WTC11 (cell line): ENCODE measurements around the gene MAEA. TPM values are rescaled to one million over a fixed set of nuclear protein-coding genes. Genes with fewer than 3 reads are reported as not detected.

Experiments used
- IRF2 ChIP-seq: sonication (generic); formaldehyde crosslinking; IDR thresholded peaks from 2 replicates; pipeline ENCODE4 v1.8.0; 2022; ENCODE audit warnings: low read depth, missing genetic modification reagents, borderline replicate concordance
- JAZF1 ChIP-seq: fragments of 250-450 bp; sonication (Bioruptor Pico); IDR thresholded peaks from 2 replicates; pipeline ENCODE4 v1.9.0; 2021; ENCODE audit warnings: moderate library complexity, mild to moderate bottlenecking, inconsistent platforms
- NR3C1 ChIP-seq: sonication (generic); formaldehyde crosslinking; conservative IDR thresholded peaks from 2 replicates; pipeline ENCODE4 v1.8.1; 2023; ENCODE audit warnings: low read depth, mild to moderate bottlenecking, missing genetic modification reagents
- RORB ChIP-seq: fragments of 250-450 bp; sonication (Bioruptor Pico); IDR thresholded peaks from 2 replicates; pipeline ENCODE4 v1.9.0; 2021; ENCODE audit warnings: mild to moderate bottlenecking
- SMAD3 ChIP-seq: sonication (generic); formaldehyde crosslinking; IDR thresholded peaks from 2 replicates; pipeline ENCODE4 v1.8.0; 2022; ENCODE audit warnings: missing genetic modification reagents, mild to moderate bottlenecking, borderline replicate concordance
- SOX15 ChIP-seq: fragments of 250-450 bp; sonication (Bioruptor Pico); IDR thresholded peaks from 2 replicates; pipeline ENCODE4 v1.9.0; 2021; ENCODE audit warnings: mild to moderate bottlenecking
- ZNF121 ChIP-seq: sonication (generic); formaldehyde crosslinking; IDR thresholded peaks from 2 replicates; pipeline ENCODE4 v1.8.0; 2023; ENCODE audit warnings: missing genetic modification reagents
- ZNF219 ChIP-seq: sonication (generic); formaldehyde crosslinking; IDR thresholded peaks from 2 replicates; pipeline ENCODE4 v1.8.0; 2023; ENCODE audit warnings: missing genetic modification reagents, mild to moderate bottlenecking, borderline replicate concordance
- ZNF232 ChIP-seq: sonication (generic); formaldehyde crosslinking; IDR thresholded peaks from 2 replicates; pipeline ENCODE4 v1.8.0; 2022; ENCODE audit warnings: mild to moderate bottlenecking, missing genetic modification reagents
- ZNF317 ChIP-seq: sonication (generic); formaldehyde crosslinking; IDR thresholded peaks from 2 replicates; pipeline ENCODE4 v1.8.1; 2023; ENCODE audit warnings: low read depth, mild to moderate bottlenecking, moderate library complexity, missing genetic modification reagents, borderline replicate concordance
- ZNF416 ChIP-seq: fragments of 250-450 bp; sonication (Bioruptor Pico); IDR thresholded peaks from 2 replicates; pipeline ENCODE4 v1.9.0; 2021; ENCODE audit warnings: mild to moderate bottlenecking, inconsistent platforms
- ZNF423 ChIP-seq: fragments of 250-450 bp; sonication (Bioruptor Pico); IDR thresholded peaks from 2 replicates; pipeline ENCODE4 v2.1.2; 2022; ENCODE audit warnings: mild to moderate bottlenecking, moderate library complexity
- total RNA-seq: library from RNA; stranded (reverse); gene quantifications from 3 replicates; pipeline ENCODE4 v1.2.3, GENCODE V29; 2021
- TF ChIP-seq, protein P1 (sequence below): sonication (generic); formaldehyde crosslinking; IDR thresholded peaks from 2 replicates; pipeline ENCODE4 v1.8.0; 2023; ENCODE audit warnings: mild to moderate bottlenecking, missing genetic modification reagents
- TF ChIP-seq, protein P2 (sequence below): sonication (generic); formaldehyde crosslinking; IDR thresholded peaks from 2 replicates; pipeline ENCODE4 v1.8.1; 2023; ENCODE audit warnings: mild to moderate bottlenecking, missing genetic modification reagents, moderate library complexity
- TF ChIP-seq, protein P3 (sequence below): sonication (generic); formaldehyde crosslinking; IDR thresholded peaks from 2 replicates; pipeline ENCODE4 v1.8.1; 2022; ENCODE audit warnings: mild to moderate bottlenecking, moderate library complexity, missing genetic modification reagents
- TF ChIP-seq, protein P4 (sequence below): sonication (generic); formaldehyde crosslinking; IDR thresholded peaks from 2 replicates; pipeline ENCODE4 v1.8.1; 2023; ENCODE audit warnings: mild to moderate bottlenecking, missing genetic modification reagents
- TF ChIP-seq, protein P5 (sequence below): sonication (generic); formaldehyde crosslinking; IDR thresholded peaks from 2 replicates; pipeline ENCODE4 v1.8.1; 2023; ENCODE audit warnings: mild to moderate bottlenecking, missing genetic modification reagents
- TF ChIP-seq, protein P6 (sequence below): fragments of 250-450 bp; sonication (Bioruptor Pico); IDR thresholded peaks from 2 replicates; pipeline ENCODE4 v1.9.0; 2021; ENCODE audit warnings: moderate library complexity, mild to moderate bottlenecking, inconsistent platforms, borderline replicate concordance
- TF ChIP-seq, protein P7 (sequence below): sonication (generic); formaldehyde crosslinking; IDR thresholded peaks from 2 replicates; pipeline ENCODE4 v1.8.0; 2023; ENCODE audit warnings: missing genetic modification reagents

Gene MAEA
- total RNA-seq, 1 experiment from 2014 or later = 86.9 TPM

DNA sequence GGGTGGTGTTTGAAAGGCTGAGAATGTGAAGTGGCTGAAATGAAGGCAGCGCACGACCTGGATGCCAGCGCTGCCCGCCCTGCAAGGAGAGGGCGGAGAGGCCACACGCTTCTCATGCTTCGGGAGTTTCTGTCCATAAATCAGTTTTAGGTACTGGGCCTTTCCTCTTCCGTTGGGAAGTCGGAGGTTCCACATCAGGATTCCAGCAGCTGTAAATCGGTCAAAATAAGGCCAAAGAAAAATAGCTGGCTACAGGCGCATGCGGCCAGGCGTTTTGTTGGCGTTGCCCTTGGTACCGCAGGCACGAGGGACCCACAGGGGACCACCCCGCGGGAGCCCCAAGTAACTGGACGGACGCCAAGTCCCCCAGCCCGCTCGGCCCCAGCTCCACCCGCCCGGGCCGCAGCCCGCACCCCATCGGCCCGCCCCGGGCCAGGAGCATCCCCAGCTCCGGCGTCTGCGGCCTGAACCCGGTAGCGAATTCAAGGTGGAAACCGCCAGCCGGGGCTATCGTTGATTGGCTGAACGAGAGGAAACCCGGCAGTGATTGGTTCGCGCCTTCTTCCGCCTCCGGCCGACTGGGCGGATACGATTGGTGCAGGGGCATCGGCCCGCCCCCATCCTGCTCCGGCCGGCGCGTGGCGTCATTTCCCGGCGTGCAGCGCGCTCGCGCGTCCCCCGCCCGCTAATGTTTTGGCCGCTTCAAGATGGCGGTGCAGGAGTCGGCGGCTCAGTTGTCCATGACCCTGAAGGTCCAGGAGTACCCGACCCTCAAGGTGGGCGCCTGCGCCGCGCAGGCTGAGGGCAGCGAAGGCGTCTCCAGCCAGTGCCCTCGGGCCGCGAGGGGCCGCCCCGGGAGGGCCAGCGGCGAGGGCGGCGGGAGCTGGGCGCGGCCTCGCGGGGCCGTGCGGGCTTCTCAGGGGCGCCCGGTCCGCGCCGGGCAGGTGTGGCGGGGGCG, at the start of gene MAEA (continued):
- TF ChIP-seq, protein P1, sequence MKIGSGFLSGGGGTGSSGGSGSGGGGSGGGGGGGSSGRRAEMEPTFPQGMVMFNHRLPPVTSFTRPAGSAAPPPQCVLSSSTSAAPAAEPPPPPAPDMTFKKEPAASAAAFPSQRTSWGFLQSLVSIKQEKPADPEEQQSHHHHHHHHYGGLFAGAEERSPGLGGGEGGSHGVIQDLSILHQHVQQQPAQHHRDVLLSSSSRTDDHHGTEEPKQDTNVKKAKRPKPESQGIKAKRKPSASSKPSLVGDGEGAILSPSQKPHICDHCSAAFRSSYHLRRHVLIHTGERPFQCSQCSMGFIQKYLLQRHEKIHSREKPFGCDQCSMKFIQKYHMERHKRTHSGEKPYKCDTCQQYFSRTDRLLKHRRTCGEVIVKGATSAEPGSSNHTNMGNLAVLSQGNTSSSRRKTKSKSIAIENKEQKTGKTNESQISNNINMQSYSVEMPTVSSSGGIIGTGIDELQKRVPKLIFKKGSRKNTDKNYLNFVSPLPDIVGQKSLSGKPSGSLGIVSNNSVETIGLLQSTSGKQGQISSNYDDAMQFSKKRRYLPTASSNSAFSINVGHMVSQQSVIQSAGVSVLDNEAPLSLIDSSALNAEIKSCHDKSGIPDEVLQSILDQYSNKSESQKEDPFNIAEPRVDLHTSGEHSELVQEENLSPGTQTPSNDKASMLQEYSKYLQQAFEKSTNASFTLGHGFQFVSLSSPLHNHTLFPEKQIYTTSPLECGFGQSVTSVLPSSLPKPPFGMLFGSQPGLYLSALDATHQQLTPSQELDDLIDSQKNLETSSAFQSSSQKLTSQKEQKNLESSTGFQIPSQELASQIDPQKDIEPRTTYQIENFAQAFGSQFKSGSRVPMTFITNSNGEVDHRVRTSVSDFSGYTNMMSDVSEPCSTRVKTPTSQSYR (CRISPR knock-in tag) = 0 out of 2 replicates have a peak, but pooled peaks have one; percentile 29
- no peak for TF ChIP-seq ZNF317 (CRISPR knock-in tag)
- TF ChIP-seq ZNF219 (CRISPR knock-in tag) = peak; percentile 40; the same call in 1 of the 2 replicates
- TF ChIP-seq ZNF416 (CRISPR knock-in tag) = 0 out of 2 replicates have a peak, but pooled peaks have one; percentile 15
- TF ChIP-seq, protein P2, sequence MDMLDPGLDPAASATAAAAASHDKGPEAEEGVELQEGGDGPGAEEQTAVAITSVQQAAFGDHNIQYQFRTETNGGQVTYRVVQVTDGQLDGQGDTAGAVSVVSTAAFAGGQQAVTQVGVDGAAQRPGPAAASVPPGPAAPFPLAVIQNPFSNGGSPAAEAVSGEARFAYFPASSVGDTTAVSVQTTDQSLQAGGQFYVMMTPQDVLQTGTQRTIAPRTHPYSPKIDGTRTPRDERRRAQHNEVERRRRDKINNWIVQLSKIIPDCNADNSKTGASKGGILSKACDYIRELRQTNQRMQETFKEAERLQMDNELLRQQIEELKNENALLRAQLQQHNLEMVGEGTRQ = no peak; the same call in 1 of the 2 replicates
- TF ChIP-seq ZNF121 (CRISPR knock-in tag) = no peak
- TF ChIP-seq JAZF1 (CRISPR knock-in tag) = no peak
- TF ChIP-seq, protein P3, sequence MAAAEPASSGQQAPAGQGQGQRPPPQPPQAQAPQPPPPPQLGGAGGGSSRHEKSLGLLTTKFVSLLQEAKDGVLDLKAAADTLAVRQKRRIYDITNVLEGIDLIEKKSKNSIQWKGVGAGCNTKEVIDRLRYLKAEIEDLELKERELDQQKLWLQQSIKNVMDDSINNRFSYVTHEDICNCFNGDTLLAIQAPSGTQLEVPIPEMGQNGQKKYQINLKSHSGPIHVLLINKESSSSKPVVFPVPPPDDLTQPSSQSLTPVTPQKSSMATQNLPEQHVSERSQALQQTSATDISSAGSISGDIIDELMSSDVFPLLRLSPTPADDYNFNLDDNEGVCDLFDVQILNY (CRISPR knock-in tag) = 0 out of 2 replicates have a peak, but pooled peaks have one; percentile 38
- 0 out of 2 replicates have a peak, but pooled peaks have one; percentile 32 for TF ChIP-seq ZNF232
- TF ChIP-seq, protein P4, sequence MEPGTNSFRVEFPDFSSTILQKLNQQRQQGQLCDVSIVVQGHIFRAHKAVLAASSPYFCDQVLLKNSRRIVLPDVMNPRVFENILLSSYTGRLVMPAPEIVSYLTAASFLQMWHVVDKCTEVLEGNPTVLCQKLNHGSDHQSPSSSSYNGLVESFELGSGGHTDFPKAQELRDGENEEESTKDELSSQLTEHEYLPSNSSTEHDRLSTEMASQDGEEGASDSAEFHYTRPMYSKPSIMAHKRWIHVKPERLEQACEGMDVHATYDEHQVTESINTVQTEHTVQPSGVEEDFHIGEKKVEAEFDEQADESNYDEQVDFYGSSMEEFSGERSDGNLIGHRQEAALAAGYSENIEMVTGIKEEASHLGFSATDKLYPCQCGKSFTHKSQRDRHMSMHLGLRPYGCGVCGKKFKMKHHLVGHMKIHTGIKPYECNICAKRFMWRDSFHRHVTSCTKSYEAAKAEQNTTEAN = peak; percentile 46; the same call in 1 of the 2 replicates
- TF ChIP-seq, protein P5, sequence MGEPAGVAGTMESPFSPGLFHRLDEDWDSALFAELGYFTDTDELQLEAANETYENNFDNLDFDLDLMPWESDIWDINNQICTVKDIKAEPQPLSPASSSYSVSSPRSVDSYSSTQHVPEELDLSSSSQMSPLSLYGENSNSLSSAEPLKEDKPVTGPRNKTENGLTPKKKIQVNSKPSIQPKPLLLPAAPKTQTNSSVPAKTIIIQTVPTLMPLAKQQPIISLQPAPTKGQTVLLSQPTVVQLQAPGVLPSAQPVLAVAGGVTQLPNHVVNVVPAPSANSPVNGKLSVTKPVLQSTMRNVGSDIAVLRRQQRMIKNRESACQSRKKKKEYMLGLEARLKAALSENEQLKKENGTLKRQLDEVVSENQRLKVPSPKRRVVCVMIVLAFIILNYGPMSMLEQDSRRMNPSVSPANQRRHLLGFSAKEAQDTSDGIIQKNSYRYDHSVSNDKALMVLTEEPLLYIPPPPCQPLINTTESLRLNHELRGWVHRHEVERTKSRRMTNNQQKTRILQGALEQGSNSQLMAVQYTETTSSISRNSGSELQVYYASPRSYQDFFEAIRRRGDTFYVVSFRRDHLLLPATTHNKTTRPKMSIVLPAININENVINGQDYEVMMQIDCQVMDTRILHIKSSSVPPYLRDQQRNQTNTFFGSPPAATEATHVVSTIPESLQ (CRISPR knock-in tag) = no peak
- TF ChIP-seq SOX15 (CRISPR knock-in tag) = no peak
- no peak for TF ChIP-seq RORB (CRISPR knock-in tag)
- TF ChIP-seq NR3C1 = no peak
- TF ChIP-seq ZNF423 (CRISPR knock-in tag) = no peak
- TF ChIP-seq SMAD3 (CRISPR knock-in tag) = peak; percentile 67; the same call in 1 of the 2 replicates
- no peak for TF ChIP-seq IRF2 (CRISPR knock-in tag)
- TF ChIP-seq, protein P6, sequence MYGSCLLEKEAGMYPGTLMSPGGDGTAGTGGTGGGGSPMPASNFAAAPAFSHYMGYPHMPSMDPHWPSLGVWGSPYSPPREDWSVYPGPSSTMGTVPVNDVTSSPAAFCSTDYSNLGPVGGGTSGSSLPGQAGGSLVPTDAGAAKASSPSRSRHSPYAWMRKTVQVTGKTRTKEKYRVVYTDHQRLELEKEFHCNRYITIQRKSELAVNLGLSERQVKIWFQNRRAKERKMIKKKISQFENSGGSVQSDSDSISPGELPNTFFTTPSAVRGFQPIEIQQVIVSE (CRISPR knock-in tag) = no peak
- TF ChIP-seq, protein P7, sequence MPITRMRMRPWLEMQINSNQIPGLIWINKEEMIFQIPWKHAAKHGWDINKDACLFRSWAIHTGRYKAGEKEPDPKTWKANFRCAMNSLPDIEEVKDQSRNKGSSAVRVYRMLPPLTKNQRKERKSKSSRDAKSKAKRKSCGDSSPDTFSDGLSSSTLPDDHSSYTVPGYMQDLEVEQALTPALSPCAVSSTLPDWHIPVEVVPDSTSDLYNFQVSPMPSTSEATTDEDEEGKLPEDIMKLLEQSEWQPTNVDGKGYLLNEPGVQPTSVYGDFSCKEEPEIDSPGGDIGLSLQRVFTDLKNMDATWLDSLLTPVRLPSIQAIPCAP (CRISPR knock-in tag) = no peak; the same call in 1 of the 2 replicates
